Measurements from ENCODE around the gene AEN.
"Not testable (repeated sequence)": the region's sequence is repeated elsewhere in the genome, so short reads cannot be mapped to it uniquely, and the experiment has no call there.

DNA sequence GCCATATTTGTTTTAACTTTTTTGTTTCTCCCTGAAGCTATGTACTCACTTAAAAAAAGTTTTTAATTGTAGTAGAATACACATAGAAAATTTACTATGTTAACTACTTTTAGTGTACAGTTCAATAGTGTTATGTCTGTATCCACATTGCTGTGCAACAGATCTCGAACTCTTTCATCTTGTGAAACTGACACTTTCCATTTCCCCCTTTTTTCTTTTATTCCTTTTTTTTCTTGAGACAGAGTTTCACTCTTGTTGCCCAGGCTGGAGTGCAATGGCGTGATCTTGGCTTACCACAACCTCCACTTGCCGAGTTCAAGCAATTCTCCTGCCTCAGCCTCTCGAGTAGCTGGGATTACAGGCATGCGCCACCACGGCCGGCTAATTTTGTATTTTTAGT lies 11.7 kb downstream of the AEN start:
- TF ChIP-seq CREB1 (CRISPR knock-in tag; IDR thresholded peaks at IDR 0.05); SP1 (CRISPR knock-in tag; conservative IDR thresholded peaks at IDR 0.05); NFYB (CRISPR knock-in tag; conservative IDR thresholded peaks at IDR 0.05; ENCODE audit: low read depth); MAX (CRISPR knock-in tag; IDR thresholded peaks at IDR 0.05); ZNF232 (CRISPR knock-in tag; IDR thresholded peaks at IDR 0.05); TP53 (CRISPR knock-in tag; IDR thresholded peaks at IDR 0.05); CREM (CRISPR knock-in tag; IDR thresholded peaks at IDR 0.05): not testable (repeated sequence)
- TF ChIP-seq, protein P1, sequence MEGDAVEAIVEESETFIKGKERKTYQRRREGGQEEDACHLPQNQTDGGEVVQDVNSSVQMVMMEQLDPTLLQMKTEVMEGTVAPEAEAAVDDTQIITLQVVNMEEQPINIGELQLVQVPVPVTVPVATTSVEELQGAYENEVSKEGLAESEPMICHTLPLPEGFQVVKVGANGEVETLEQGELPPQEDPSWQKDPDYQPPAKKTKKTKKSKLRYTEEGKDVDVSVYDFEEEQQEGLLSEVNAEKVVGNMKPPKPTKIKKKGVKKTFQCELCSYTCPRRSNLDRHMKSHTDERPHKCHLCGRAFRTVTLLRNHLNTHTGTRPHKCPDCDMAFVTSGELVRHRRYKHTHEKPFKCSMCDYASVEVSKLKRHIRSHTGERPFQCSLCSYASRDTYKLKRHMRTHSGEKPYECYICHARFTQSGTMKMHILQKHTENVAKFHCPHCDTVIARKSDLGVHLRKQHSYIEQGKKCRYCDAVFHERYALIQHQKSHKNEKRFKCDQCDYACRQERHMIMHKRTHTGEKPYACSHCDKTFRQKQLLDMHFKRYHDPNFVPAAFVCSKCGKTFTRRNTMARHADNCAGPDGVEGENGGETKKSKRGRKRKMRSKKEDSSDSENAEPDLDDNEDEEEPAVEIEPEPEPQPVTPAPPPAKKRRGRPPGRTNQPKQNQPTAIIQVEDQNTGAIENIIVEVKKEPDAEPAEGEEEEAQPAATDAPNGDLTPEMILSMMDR (IDR thresholded peaks at IDR 0.05) = not testable (repeated sequence)
- TF ChIP-seq, protein P2, sequence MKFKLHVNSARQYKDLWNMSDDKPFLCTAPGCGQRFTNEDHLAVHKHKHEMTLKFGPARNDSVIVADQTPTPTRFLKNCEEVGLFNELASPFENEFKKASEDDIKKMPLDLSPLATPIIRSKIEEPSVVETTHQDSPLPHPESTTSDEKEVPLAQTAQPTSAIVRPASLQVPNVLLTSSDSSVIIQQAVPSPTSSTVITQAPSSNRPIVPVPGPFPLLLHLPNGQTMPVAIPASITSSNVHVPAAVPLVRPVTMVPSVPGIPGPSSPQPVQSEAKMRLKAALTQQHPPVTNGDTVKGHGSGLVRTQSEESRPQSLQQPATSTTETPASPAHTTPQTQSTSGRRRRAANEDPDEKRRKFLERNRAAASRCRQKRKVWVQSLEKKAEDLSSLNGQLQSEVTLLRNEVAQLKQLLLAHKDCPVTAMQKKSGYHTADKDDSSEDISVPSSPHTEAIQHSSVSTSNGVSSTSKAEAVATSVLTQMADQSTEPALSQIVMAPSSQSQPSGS (CRISPR knock-in tag; IDR thresholded peaks at IDR 0.05; ENCODE audit: borderline replicate concordance, low read depth) = not testable (repeated sequence)
